Lower leg skin (tissue), 4 donors: ENCODE measurements around the gene GSTM1. TPM values are rescaled to one million over a fixed set of nuclear protein-coding genes. Genes with fewer than 3 reads are reported as not detected.
A peak's percentile ranks its signal among the peaks of the same experiment; 100 is the strongest.
"Not testable (repeated sequence)": the region's sequence is repeated elsewhere in the genome, so short reads cannot be mapped to it uniquely, and the experiment has no call there.

Source experiments
- DNase-seq, 2 donors: peaks; one replicate each; pipeline ENCODE4 v3.0.0-alpha.2; 2019; ENCODE audit warnings: low spot score in 2 of 2
- H3K4me3 ChIP-seq: fragments of 200-600 bp; sonication (generic); 2 replicates; pipeline ENCODE4 v1.5.1; 2017; ENCODE audit warnings: mild to moderate bottlenecking, low read depth; ENCODE audit not compliant: poor library complexity, severe bottlenecking
- CTCF ChIP-seq, 3 donors: fragments of 450-650 bp; IDR thresholded peaks; one replicate each; pipeline ENCODE4 v1.5.1; 2016; ENCODE audit warnings: antibody characterized with exemption in 3 of 3, mild to moderate bottlenecking in 3 of 3, moderate library complexity in 2 of 3
- POLR2A ChIP-seq, 2 donors: fragments of 450-650 bp; IDR thresholded peaks; one replicate each; pipeline ENCODE4 v1.6.1; 2016 to 2017; ENCODE audit warnings: antibody characterized with exemption in 2 of 2, mild to moderate bottlenecking in 1 of 2, moderate library complexity in 1 of 2
- WGBS, 2 donors: methylation state at CpG; one replicate each; pipeline ENCODE4 v1.1.5; 2018; 5-methylcytosine and 5-hydroxymethylcytosine counted together
- intact Hi-C: fragments of 100-400 bp; cut with DNase I; formaldehyde crosslinking; loops from one replicate; pipeline ENCODE4 v1.15.0; 2023; ENCODE audit warnings: low total_unique reads
- total RNA-seq, 4 donors: library from RNA; depleted of rRNA; stranded (reverse); fragments of >200 nt; gene quantifications; one replicate each; pipeline ENCODE4 v1.1.0, GENCODE V29; 2016

The GSTM1 gene
- total RNA-seq, 4 donors from 2014 or later: 26.1 to 60.4 TPM; not detected in 2

GRCh38 chr1:109689844-109690405 is 2.3 kb downstream of the GSTM1 start:
- TF ChIP-seq CTCF (IDR thresholded peaks at IDR 0.05) (no peak), POLR2A (IDR thresholded peaks at IDR 0.05) (no peak)
- WGBS, 2 donors: no CpG with 5 or more reads among the region's 6 CpGs
- H3K4me3 ChIP-seq: no peak overlapping the region
- peak in 1 of 2 donors; percentile 70 for DNase-seq
- intact Hi-C loops: no loop called here

- no CpG with 5 or more reads among the region's 6 CpGs for WGBS, 2 donors
- H3K4me3 ChIP-seq: no peak overlapping the region
- intact Hi-C loops: no loop called here
- no peak for DNase-seq
- TF ChIP-seq POLR2A (IDR thresholded peaks at IDR 0.05): no peak
- TF ChIP-seq CTCF (IDR thresholded peaks at IDR 0.05): no peak
These were observed 4.1 kb downstream of the GSTM1 start for GRCh38 chr1:109691759-109692158.

GRCh38 chr1:109694400-109694799 is 6.8 kb downstream of the GSTM1 start:
- intact Hi-C loops, H3K4me3 ChIP-seq, DNase-seq: not testable (repeated sequence)
- no CpG with 5 or more reads among the region's 5 CpGs for WGBS, 2 donors

GRCh38 chr1:109695138-109695537 is 7.5 kb downstream of the GSTM1 start:
- DNase-seq, H3K4me3 ChIP-seq, intact Hi-C loops: not testable (repeated sequence)
- no CpG with 5 or more reads among the region's 3 CpGs for WGBS, 2 donors

- DNase-seq: no peak
- no peak for TF ChIP-seq POLR2A (IDR thresholded peaks at IDR 0.05)
- TF ChIP-seq CTCF (IDR thresholded peaks at IDR 0.05): no peak
- no CpG with 5 or more reads among the region's 4 CpGs for WGBS, 2 donors
- intact Hi-C loops: no loop called here
- H3K4me3 ChIP-seq: no peak overlapping the region
These were observed 9.4 kb downstream of the GSTM1 start for GRCh38 chr1:109697066-109697465.

GRCh38 chr1:109697861-109698260 is 10.2 kb downstream of the GSTM1 start:
- intact Hi-C loops, H3K4me3 ChIP-seq, DNase-seq: not testable (repeated sequence)
- no CpG with 5 or more reads among the region's 4 CpGs for WGBS, 2 donors

- intact Hi-C loops, H3K4me3 ChIP-seq, DNase-seq: not testable (repeated sequence)
- 82 to 84% methylated on average over 3 of the region's 3 CpGs for WGBS, 2 donors
These were observed 15.3 kb downstream of the GSTM1 start for GRCh38 chr1:109702940-109703339.

- intact Hi-C loops: no loop called here
- no peak overlapping the region for H3K4me3 ChIP-seq
- DNase-seq: no peak
- 68 to 80% methylated on average over 8 of the region's 8 CpGs for WGBS, 2 donors
- TF ChIP-seq POLR2A (IDR thresholded peaks at IDR 0.05) (no peak), CTCF (IDR thresholded peaks at IDR 0.05) (no peak)
These were observed 16.6 kb downstream of the GSTM1 start for GRCh38 chr1:109704173-109704572.
